ENCODE results near the gene CYP4V2.

The CYP4V2 gene

DNA sequence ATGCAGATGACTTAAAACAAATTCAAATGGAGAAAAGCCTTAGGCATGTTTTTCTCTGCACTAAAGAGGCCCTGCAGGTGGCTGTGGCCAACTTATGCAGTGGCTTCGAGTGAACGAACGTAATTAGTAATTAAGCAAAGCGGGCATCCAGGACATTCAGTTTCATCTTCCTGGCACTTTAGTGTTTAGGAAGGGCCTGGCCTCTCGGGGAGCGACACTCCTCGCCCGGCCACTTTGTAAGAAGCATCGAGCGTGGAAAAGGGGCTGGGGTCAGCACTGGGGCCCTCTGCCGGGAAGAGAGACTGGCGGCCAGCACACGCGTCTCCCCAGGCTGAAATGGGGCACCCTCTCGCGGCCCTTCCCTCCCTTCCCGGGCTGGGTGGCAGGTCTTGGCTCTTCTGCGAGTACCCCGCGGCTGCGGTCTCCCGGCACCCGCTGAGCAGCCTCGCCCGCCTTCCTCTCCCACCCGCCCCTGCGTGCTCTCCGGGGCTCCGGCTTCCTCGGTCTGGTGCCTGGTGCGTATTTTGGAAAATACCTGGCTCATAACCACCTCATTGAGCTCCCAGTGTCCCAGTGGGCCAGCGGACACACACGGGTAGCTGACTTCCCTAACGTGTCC, 677 bp upstream of the CYP4V2 start:
- peak; percentile 4 for DNase-seq

DNA sequence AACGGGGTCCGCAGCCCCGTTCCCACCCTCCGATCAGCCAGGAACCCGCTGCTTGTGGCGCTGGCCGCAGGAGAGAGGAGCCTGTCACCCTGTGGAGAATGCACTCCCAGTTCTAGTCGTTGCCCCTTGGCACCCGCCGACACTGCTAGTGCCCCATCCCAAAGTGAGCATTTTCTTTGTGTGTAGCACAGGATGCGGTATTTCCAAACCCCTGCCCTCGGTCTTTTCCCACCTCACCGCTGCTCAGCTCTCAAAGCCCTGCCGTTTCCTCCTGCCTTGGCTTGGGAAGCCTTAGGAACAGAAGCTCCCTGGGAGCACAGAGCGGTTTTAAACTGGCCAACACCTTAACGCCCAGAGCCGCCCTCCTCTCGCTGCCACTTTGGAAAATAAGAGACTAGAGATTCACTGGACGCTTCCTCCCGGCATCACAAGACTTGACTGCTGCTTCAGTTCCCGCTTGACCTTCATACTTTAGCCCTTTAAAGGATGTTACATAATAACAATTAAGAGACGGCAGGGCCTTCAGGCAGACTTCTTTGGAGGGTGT, 772 bp downstream of the CYP4V2 start:
- no peak for DNase-seq

DNA sequence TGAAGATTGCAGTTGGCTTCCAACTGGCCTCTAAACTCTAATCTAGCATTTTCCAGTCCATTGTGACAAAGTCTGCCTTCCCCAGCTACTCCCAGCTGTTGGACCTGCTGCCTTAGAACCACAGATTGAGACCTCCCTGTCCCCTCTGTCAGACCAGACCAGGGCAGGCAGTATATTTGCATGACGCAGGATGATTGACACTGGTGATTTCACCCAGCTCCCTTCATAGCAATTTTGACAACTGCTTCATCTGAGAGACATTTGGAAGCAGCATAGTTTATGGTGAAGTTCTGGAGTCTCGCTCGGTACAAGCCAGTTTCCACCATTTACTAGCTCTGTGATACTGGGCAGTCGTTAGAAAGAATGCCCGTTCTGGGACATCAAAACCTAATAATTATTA, 2.5 kb downstream of the CYP4V2 start:
- no peak for DNase-seq

DNA sequence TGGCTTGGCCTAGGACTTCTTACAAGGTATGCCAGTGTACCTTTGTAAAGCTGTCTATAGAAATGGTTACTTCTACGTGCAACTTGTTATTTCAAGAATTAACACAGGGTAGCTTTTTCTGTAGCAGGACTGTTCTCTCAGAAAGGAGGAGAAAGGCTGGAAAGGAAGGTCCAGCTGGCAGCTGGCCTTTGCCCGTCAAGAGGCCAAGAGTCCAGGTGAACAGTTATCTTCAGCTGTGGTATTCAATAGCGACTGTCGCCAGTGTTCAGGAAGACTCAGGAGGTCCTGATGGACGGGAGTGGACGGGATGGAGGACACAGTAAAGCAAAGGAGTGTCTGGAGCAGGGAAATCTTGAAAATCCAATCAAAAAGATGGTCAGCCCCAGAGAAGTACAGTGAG, 4.7 kb downstream of the CYP4V2 start:
- DNase-seq, result no peak

DNA sequence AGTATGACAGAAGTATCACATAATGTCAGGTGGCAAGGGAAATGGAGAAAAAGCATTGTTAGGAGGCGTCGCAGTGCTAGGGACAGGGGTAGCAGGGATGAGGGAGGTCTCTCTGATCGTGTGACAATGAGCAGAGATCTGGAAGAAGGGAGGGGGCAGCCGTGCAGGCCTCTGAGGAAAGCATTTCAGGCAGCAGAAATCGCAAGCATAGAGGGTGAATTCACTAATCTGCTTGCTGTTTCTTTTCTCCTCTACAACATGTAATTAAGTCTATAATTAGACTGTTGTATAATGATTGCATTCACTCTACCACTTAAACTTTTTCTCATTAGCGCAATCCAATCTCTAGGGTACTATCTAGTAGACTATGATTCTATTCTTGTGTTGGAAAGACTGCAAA, 9.1 kb downstream of the CYP4V2 start:
- DNase-seq, result no peak

DNA sequence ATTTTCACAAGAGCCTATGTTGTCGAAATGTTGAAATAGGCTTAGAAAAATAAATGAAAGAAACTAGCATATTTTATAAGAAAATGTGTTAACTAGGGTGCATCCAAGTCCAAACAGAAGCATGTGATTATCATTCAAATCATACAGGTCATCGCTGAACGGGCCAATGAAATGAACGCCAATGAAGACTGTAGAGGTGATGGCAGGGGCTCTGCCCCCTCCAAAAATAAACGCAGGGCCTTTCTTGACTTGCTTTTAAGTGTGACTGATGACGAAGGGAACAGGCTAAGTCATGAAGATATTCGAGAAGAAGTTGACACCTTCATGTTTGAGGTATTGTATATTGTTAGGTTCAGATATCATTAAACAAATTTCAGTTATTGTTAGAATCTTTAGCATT, 9.6 kb downstream of the CYP4V2 start:
- DNase-seq, result no peak

DNA sequence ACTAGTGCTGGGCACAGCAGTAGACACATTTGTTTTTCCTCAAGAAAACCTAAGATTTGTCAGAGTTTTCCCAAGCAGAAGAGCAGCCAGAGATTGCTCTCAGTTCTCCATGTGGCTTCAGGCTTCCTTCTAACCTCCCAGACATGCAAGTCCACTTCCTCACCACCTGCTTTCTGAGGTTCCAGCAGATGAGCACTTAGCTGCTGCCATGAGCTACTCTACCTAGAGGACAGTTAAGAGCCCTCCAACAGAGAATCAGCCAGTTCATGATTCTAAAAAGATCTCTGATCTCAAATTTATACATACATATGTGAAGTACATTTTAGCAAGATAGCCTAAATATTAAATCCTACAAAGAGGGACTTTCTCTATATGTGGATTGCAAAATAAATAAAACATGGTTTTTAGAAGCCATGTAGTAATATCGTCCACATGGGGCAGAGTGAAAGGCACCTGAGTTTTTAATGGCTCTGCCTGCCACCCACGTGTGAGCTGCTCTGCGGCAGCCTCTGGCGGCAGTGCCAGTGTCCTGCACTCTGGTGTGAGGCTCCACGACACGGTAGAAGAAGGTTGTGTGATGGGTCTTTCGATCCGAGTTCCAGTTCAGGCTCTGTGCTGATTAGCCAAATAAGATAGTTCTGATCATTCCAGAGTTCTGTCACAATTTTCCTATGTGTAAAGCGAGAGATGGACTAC, 10.3 kb downstream of the CYP4V2 start:
- DNase-seq, result peak; percentile 1

DNA sequence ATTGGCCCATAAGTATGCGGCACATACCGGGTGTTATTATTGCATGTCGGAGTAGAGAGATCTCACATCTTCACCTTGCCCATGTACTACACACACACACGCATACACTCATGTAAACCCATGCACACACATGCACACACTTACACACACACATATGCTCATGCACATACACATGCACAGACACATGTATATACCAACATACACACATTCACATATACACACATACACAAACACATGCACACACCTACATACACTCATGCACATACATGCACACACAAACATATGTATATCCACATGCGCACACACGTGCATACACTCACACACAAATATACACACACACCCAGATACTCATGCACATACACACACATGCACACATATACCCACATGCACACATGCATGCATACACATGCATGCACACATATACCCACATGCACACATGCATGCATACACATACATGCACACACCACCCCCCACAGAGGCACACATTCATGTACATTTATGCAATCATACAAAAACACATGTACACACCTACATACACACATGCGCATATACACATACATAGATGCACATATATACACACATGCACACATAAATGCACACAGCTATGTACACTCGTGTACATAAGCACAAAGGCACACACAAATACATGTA, 11.2 kb downstream of the CYP4V2 start:
- DNase-seq, result no peak

DNA sequence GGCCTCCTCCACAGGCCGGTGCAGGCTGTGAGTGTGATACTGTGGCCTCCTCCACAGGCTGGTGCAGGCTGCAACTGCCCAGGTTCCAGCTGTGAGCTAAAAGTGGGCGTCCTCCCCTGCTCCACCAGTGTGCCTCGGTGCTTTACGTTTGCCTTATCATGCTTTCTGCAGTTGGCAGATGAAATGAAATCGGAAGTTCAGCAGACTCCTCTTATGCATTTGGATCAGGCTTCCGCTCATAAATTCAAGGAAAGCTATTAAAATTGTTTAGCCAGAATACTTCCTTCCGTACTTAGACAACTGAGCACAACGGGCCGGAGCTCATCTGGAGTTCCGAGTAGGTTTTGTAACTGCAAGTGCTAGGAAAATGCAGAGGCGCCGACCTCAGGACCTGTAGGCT, 12.0 kb downstream of the CYP4V2 start:
- DNase-seq, result no peak

DNA sequence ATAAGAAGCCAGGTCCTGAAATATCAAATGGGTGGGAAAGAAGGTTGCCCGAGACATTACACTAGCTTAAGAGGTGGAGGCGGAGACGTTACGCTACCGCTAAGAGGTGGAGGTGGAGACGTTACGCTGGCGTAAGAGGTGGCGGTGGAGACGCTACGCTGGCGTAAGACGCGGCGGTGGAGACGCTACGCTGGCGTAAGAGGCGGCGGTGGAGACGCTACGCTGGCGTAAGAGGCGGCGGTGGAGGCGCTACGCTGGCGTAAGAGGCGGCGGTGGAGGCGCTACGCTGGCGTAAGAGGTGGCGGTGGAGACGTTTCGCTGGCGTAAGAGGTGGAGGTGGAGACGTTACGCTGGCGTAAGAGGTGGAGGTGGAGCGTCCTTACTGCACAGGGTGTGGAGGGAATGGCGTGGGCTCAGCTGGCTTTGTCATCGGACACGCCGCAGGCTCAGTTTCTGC, 12.8 kb downstream of the CYP4V2 start:
- DNase-seq, result no peak

DNA sequence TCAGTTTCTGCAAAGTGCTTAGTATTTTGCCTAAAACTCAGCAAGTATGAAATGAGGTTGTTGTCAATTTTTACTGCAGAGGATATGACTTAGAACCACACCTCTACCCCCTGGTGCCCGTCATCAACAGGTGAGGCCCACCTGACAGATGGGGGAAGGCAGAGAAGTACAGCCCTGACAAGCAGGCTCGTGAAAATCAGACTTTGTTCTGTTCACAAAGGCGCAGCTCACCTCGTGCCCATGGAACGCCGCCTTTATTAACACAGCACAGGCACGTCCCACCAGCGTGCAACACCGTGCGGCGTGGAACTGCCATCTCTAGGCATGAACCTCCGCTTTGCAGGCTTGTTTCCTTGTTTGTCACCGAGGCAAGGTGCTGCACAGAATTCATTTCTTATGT, 13.3 kb downstream of the CYP4V2 start:
- DNase-seq, result no peak

DNA sequence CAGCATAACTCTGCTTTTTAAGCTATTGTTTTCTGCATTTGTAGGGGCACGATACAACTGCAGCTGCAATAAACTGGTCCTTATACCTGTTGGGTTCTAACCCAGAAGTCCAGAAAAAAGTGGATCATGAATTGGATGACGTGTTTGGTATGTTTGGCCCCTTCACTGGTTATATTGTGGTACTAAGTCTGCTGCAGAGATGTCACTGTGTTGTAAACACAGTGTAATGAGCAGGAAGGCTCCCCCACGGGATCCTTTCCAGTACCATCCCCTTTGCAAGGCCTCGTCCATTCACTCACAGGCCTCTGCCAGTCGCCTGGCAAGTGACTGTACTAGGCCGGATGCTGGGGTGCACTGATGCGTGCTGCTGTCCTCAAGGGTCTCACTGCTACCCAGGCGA, 13.8 kb downstream of the CYP4V2 start:
- no peak for DNase-seq

DNA sequence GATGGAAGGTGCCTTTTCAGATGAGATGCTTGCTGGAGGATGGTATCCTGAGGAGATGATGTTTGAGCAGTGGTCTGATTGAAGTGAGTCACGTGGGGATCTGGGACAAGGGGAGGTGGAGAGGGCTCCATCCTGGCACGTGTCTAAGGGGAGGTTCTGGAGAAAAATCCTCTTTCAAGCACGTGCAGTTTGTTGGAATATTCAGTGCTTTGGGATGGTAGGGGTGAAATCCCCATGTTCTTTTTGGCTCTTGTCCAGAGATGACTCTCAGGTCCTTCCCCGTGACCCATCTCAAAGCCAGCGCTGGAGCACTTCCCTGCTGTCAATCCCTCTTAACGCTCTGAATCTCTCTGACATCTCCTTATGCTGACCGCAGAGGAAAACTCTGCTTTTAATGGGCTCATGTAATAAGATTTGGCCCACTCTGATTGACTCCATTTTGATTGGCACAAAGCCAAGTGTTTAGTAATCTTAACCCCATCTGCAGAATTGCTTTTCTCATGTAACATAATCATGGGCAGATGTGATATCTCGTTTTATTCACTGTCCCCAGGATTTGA, 25.2 kb downstream of the CYP4V2 start:
- peak; percentile 8 for DNase-seq

DNA sequence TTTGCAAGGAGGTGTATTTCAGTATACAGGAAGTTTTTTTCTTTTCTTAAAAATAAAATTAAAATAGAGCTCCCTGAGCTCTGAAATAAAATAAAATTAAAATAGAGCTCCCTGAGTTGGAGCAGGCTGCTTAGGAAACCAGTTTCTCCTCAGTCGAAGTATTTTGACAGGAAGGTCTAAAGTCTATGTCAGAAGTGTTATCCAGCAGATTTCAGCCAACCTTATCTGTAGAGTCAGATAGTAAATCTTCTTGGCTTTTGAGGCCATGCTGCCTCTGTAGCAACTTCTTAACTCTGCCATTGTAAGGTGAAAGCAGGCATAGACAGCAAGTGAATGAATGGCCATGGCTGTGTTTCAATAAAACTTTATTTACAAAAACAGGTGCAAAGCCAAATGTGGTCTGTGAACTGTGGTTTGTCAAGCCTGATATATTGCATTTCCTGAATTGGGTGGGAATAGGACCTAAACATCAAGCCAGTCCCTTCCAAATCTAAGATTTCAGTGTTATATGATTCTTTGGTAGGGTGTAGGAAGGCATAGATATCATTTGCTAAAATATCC, 26.4 kb downstream of the CYP4V2 start:
- DNase-seq, result no peak

DNA sequence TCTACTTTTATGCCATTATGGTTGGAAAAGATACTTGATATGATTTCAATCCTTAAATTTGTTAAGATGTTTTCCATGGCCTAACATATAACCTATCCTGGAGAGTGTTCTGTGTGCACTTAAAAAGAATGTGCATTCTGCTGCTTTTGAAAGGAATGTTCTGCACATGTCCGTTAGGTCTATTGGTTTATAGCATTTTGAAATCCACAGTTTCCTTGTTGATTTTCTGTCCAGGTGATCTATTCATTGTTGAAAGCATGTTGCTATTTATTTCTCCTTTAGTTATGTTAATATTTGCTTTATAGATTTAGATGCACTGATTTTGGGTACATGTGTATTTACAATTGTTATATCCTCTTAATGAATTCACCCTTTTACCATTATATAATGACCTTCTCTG, 30.3 kb downstream of the CYP4V2 start:
- DNase-seq, result no peak

DNA sequence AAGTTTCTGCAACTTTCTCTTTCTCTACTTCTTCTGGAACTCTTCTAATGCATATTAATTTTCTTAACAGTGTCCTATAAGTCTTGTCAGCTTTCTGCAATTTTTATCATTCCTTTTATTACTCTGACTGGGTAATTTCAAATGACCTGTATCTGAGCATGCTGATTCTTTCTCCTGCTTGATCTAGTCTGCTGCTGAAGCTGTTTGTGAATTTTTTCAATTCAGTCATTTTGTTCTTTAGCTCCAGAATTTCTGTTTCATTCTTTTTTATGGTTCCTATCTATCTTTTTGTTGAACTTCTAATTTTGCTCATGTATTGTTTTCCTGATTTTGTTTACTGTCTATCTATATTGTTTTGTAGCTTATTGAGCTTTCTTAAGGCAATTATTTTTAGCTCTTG, 34.5 kb downstream of the CYP4V2 start:
- DNase-seq, result no peak

DNA sequence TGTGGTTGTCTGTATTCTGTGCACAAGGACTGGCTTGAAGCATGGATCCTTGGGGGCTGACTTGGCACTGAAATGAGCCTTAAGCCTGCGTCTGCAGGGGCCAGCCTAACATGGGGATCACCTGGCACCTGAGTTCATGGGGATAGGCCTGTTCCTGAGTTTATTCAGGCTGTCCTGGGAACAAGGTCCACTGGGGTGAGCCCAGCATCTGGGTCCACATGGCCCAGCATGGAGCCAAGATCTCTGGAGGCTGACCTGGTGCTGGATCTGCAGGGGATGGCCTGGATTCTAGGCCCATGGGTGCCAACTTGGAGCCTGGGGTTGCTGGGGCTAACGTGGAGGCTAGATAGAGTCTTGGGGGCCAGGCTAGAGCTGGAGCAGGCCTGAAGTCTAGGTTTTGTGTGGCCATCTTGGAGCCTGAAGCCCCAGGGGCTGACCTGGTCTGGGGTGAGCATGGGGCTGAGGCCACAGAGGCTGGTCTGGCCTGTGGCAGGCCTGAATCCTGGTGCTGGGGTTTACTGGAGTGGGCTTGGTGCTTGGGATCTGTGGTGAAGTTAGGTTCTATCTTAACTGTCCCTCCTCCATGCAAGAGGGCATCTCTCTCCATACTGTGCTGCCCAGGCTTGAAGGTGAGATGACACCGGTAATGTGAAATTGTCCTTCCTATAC, 35.3 kb downstream of the CYP4V2 start:
- no peak for DNase-seq

DNA sequence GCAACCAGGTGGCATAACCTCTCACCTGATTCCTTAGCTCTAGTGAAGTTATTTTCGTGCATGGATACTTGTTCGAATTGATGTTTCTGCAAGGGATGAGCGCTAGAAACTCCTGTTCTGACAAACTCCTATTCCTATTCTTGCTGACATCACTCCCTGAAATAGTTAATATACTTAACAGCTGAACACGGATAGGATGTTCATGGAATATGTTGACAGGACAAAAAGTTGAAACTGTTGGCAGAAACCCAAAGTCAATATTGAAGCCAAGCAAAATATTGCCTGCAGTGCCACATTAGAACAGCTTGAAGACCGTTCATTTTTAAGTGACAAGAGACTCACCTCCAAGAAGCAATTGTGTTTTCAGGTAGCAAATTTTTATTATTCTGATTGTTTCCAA, 35.9 kb downstream of the CYP4V2 start, which contains the start of gene KLKB1:
Gene KLKB1 (plus strand): TSS at position 287 of the 400 bp plus-strand sequence. CDS start 689 bp downstream, outside the sequence.
- no peak for DNase-seq

DNA sequence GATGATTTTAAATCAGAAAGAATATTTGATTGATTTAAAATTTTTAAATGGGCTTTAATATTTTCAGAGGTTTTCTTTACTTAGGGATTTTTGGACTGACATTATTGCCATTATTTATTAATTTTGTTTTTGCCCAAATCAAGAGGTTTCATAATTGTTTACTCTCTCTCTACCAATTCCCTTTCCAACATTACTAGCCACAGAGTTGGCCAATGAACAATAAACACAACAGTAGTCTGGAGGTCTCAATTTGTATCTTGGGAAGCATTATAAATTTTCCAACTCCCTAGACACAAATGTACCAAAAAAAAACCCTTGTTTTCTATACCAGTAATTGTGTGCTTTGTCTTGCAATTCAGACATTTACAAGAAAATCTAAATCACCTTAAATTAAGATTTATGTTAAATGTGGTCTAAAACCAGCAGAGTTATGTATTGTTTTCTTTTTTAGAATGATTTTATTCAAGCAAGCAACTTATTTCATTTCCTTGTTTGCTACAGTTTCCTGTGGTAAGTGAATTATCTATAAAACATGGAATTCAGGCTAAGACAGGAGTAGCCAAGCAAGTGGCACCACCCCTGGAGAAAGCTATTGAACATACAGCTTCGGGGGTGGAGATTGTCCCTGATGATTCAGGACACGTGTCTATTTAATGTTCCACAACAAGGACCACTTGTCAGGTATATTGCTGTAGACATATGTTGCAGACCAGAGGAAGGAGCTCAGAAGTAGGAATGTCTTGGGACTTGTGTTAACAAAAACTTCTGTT, 36.6 kb downstream of the CYP4V2 start:
- DNase-seq, result no peak

DNA sequence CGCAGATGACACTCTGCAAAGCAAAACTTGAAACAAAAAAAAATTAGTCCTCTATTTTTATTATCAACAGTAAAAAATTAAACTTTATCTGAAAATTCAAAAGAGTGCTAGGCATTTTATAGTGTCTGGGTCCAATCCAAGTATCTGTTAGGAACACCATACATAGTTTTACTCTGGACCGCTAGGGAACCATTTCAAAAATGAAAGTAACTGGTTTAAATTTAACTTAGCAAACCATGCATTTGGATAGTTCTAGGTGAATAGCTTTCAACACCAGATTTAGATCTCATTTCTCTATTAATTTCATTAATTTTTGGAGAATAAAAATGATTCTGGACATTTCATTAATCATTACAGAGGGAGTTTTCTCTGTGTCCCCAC, 37.1 kb downstream of the CYP4V2 start:
- DNase-seq, result no peak

DNA sequence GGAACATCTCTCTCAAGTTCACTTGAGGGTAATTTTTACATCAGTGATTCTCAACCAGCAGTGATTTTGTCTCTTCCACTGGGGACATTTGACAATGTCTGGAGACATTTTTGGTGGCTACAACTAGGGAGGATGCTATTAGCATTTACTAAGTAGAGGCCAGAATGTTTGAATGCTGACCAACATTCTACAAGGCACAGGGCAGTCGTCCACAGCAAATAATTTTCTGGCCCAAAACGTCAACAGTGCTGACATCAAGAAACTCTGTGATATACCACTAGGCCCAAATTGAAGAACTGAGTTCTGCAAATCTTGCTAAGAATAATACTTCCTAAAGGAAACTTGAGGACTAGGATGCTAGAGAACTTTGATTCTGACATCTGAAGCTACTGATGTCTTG, 43.0 kb downstream of the CYP4V2 start:
- DNase-seq, result no peak

DNA sequence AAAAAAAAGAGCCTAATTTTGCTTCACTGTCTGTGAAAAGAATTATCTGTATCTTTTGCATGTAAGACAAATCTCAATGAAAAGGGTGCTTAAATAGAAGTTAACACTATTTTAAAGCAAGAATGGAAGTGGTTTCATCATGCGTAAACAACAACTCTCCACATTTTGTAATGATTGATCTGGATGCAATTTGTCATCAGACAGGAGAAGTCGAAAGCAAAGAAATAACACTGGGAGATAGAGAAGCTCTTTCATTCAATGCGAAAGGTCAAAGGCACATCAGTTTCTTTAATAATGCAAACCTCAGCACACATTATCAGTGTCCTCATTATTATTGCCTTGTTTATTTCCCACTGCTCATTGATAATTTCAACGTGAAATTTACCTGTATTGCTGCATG, 44.8 kb downstream of the CYP4V2 start:
- DNase-seq, result no peak

All from NCI-H2171 (cell line).